GM12878 (cell line): ENCODE data around the gene SFI1. TPM values are rescaled to one million over a fixed set of nuclear protein-coding genes. Genes with fewer than 3 reads are reported as not detected.
A peak's percentile ranks its signal among the peaks of the same experiment; 100 is the strongest.

Experiments used
- ATF3 ChIP-seq: IDR thresholded peaks from 2 replicates; pipeline ENCODE4 v1.6.1; 2011; ENCODE audit warnings: low read depth, mild to moderate bottlenecking, low read length, moderate library complexity, borderline replicate concordance; ENCODE audit errors: extremely low read depth
- BACH1 ChIP-seq: fragments of 450-650 bp; IDR thresholded peaks from 2 replicates; pipeline ENCODE4 v1.6.1; 2017; ENCODE audit warnings: mild to moderate bottlenecking, borderline replicate concordance
- BHLHE40 ChIP-seq, 2 experiments: fragments of 450-650 bp in 1 of 2; IDR thresholded peaks; 2 replicates each; pipeline ENCODE4 v1.6.1; 2011 to 2017; ENCODE audit warnings: low read depth in 2 of 2, borderline replicate concordance in 1 of 2, improper control_type of control experiment in 1 of 2, low read length in 1 of 2, mild to moderate bottlenecking in 1 of 2
- EGR1 ChIP-seq, 2 experiments: IDR thresholded peaks; 1 replicate in 1 of 2; 2 replicates in 1 of 2; pipeline ENCODE4 v1.6.1; 2011 to 2012; ENCODE audit warnings: low read depth in 2 of 2, low read length in 2 of 2, borderline replicate concordance in 1 of 2, mild to moderate bottlenecking in 1 of 2, moderate library complexity in 1 of 2
- HDAC6 ChIP-seq: fragments of 200-600 bp; sonication (generic); IDR thresholded peaks from one replicate; pipeline ENCODE4 v1.8.0; 2017; ENCODE audit warnings: antibody characterized with exemption; ENCODE audit not compliant: unreplicated experiment
- IRF3 ChIP-seq: fragments of 450-650 bp; IDR thresholded peaks from 2 replicates; pipeline ENCODE4 v1.6.1; 2014; ENCODE audit warnings: mild to moderate bottlenecking
- JUND ChIP-seq: IDR thresholded peaks from 2 replicates; pipeline ENCODE4 v1.6.1; 2012; ENCODE audit warnings: low read depth, mild to moderate bottlenecking, low read length, improper control_type of control experiment, moderate library complexity
- MLLT1 ChIP-seq: fragments of 450-650 bp; IDR thresholded peaks from 2 replicates; pipeline ENCODE4 v1.6.1; 2016; ENCODE audit warnings: mild to moderate bottlenecking
- NR2C2 ChIP-seq: IDR thresholded peaks from 2 replicates; pipeline ENCODE4 v1.6.1; 2011; ENCODE audit warnings: borderline replicate concordance, low read depth; ENCODE audit not compliant: control insufficient read depth, insufficient read length
- NR2F1 ChIP-seq: fragments of 450-650 bp; conservative IDR thresholded peaks from 2 replicates; pipeline ENCODE4 v1.6.1; 2017; ENCODE audit warnings: mild to moderate bottlenecking
- PAX8 ChIP-seq: fragments of 450-650 bp; IDR thresholded peaks from 2 replicates; pipeline ENCODE4 v1.6.1; 2017; ENCODE audit warnings: mild to moderate bottlenecking, moderate library complexity
- POLR2A ChIP-seq: IDR thresholded peaks from 2 replicates; pipeline ENCODE4 v1.6.1; 2011; ENCODE audit warnings: low read depth, mild to moderate bottlenecking, low read length
- POLR2AphosphoS2 ChIP-seq: IDR thresholded peaks from 2 replicates; pipeline ENCODE4 v1.6.1; 2011; ENCODE audit warnings: low read depth, mild to moderate bottlenecking, low read length, improper control_type of control experiment, moderate library complexity
- POLR2AphosphoS5 ChIP-seq: IDR thresholded peaks from 2 replicates; pipeline ENCODE4 v1.6.1; 2011; ENCODE audit warnings: mild to moderate bottlenecking, low read length, inconsistent platforms
- RAD21 ChIP-seq: IDR thresholded peaks from 2 replicates; pipeline ENCODE4 v1.6.1; 2011; ENCODE audit warnings: mild to moderate bottlenecking, low read depth, low read length, moderate library complexity; ENCODE audit not compliant: insufficient read depth
- SIX5 ChIP-seq: IDR thresholded peaks from 2 replicates; pipeline ENCODE4 v1.6.1; 2011; ENCODE audit warnings: mild to moderate bottlenecking, low read depth, low read length, moderate library complexity; ENCODE audit not compliant: severe bottlenecking
- SMC3 ChIP-seq: IDR thresholded peaks from 2 replicates; pipeline ENCODE4 v1.6.1; 2011; ENCODE audit warnings: low read length, improper control_type of control experiment, borderline replicate concordance
- SREBF1 ChIP-seq: IDR thresholded peaks from 2 replicates; pipeline ENCODE4 v1.6.1; 2012; ENCODE audit warnings: mild to moderate bottlenecking, low read length
- SRF ChIP-seq, 2 experiments: IDR thresholded peaks; 2 replicates each; pipeline ENCODE4 v1.6.1; 2011; ENCODE audit warnings: low read depth in 2 of 2, low read length in 2 of 2, mild to moderate bottlenecking in 1 of 2, moderate library complexity in 1 of 2
- TBL1XR1 ChIP-seq: IDR thresholded peaks from 2 replicates; pipeline ENCODE4 v1.6.1; 2012; ENCODE audit warnings: low read depth, low read length, improper control_type of control experiment
- USF2 ChIP-seq: IDR thresholded peaks from 2 replicates; pipeline ENCODE4 v1.6.1; 2011; ENCODE audit warnings: low read depth, low read length, improper control_type of control experiment, borderline replicate concordance
- ZNF217 ChIP-seq: fragments of 450-650 bp; IDR thresholded peaks from 2 replicates; pipeline ENCODE4 v1.6.1; 2017; ENCODE audit warnings: antibody characterized with exemption, mild to moderate bottlenecking
- ZNF622 ChIP-seq: fragments of 450-650 bp; IDR thresholded peaks from 2 replicates; pipeline ENCODE4 v1.6.1; 2017; ENCODE audit warnings: mild to moderate bottlenecking, inconsistent platforms
- ZNF687 ChIP-seq: fragments of 450-650 bp; IDR thresholded peaks from 2 replicates; pipeline ENCODE4 v1.6.1; 2017; ENCODE audit warnings: mild to moderate bottlenecking, moderate library complexity
- ZSCAN29 ChIP-seq: fragments of 450-650 bp; IDR thresholded peaks from 2 replicates; pipeline ENCODE4 v1.6.1; 2017; ENCODE audit warnings: mild to moderate bottlenecking, moderate library complexity
- polyA plus RNA-seq, 11 experiments: library from polyadenylated mRNA; depleted of rRNA in 4 of 11; unstranded in 6 of 11; stranded (reverse) in 5 of 11; fragments of >200 nt; fragmentation: Nextera tagmentation in 4 of 11; fragmentation: Illumina TruSeq in 1 of 11; extraction: Ambion mirVana in 4 of 11; extraction: Trizol in 1 of 11; gene quantifications; 1 replicate in 1 of 11; 2 replicates in 10 of 11; pipeline versions ENCODE4 v1.2.1 to v1.2.3, GENCODE V29; 2011 to 2016; ENCODE audit warnings: inconsistent platforms in 2 of 11, missing spikeins in 2 of 11, low read depth in 1 of 11
- total RNA-seq, 4 experiments: library from RNA; depleted of rRNA in 3 of 4; stranded (reverse); fragments of >200 nt in 3 of 4; fragmentation: Illumina TruSeq in 1 of 4; extraction: Trizol in 1 of 4; gene quantifications; 2 replicates each; pipeline versions ENCODE4 v1.2.1 to v1.2.3, GENCODE V29; 2013 to 2021

The SFI1 gene
- total and polyA plus RNA-seq, 10 of the 15 experiments (the other 5 are each of a cell fraction or from before 2014, with no cell fraction given): 6.3 to 70.1 (median 30.4) TPM

- TF ChIP-seq ZNF687 (no peak), NR2C2 (no peak), BACH1 (no peak), SRF (IDR thresholded peaks at IDR 0.05; ENCODE audit: low read depth in 2 of 2, low read length in 2 of 2) (no peak), POLR2AphosphoS5 (peak; percentile 86), ZNF217 (no peak), HDAC6 (no peak), IRF3 (no peak), TBL1XR1 (no peak), SIX5 (no peak), ZSCAN29 (no peak), JUND (no peak), POLR2A (peak; percentile 68), POLR2AphosphoS2 (no peak), ATF3 (no peak), ZNF622 (no peak), USF2 (no peak), RAD21 (0 out of 2 replicates have a peak, but pooled peaks have one; percentile 8), SREBF1 (no peak), MLLT1 (peak; percentile 28; the same call in 1 of the 2 replicates), BHLHE40 (IDR thresholded peaks at IDR 0.05; ENCODE audit: borderline replicate concordance in 1 of 2, low read depth in 2 of 2, low read length in 1 of 2) (0 out of 4 replicates have a peak, but pooled peaks of 1 of the 2 experiments have one; percentile 15), EGR1 (IDR thresholded peaks at IDR 0.05; ENCODE audit: borderline replicate concordance in 1 of 2, low read depth in 2 of 2, low read length in 2 of 2) (no peak), NR2F1 (no peak), SMC3 (no peak), PAX8 (no peak)
Measured at GRCh38 chr22:31637447-31637890, 141.1 kb downstream of the SFI1 start (continued).
